T-helper 9 cell (primary cell): Measurements from ENCODE around the gene TRMT5.

Experiments used
- DNase-seq: peaks from one replicate; pipeline ENCODE4 v3.0.0-alpha.2; 2020
- total RNA-seq, 2 donors: gene quantifications; one replicate each; lab custom pipeline; 2026; lab: John Stamatoyannopoulos, UW

The TRMT5 gene
- total RNA-seq: 3.6 to 13.6 reads per million in 2 donors

- peak; percentile 85 for DNase-seq
These were observed at the start of gene TRMT5, which contains the start of gene SLC38A6 for GRCh38 chr14:60980811-60981632. Gene TRMT5, minus strand, starts transcription at chr14:60981079. Its CDS starts 106 bp downstream, at chr14:60980973. Gene SLC38A6, plus strand, starts transcription at chr14:60981245. Its CDS starts 33 bp downstream, at chr14:60981278.

- no peak for DNase-seq
These were observed 45.6 kb upstream of the TRMT5 start for GRCh38 chr14:61026526-61026925.

- peak; percentile 21 for DNase-seq
These were observed 44.7 kb upstream of the TRMT5 start for GRCh38 chr14:61025251-61026223.

- no peak for DNase-seq
These were observed 38.7 kb upstream of the TRMT5 start for GRCh38 chr14:61019537-61019936.

- DNase-seq: no peak
These were observed 22.7 kb upstream of the TRMT5 start for GRCh38 chr14:61003571-61003970.

GRCh38 chr14:60999536-60999935 lies 18.7 kb upstream of the TRMT5 start:
- no peak for DNase-seq

GRCh38 chr14:60998617-60999016 lies 17.7 kb upstream of the TRMT5 start:
- no peak for DNase-seq

- DNase-seq: no peak
These were observed 8.7 kb upstream of the TRMT5 start for GRCh38 chr14:60989599-60989998.

- no peak for DNase-seq
These were observed 5.6 kb upstream of the TRMT5 start for GRCh38 chr14:60986500-60986899.

GRCh38 chr14:60984196-60984595 lies 3.3 kb upstream of the TRMT5 start:
- DNase-seq: no peak

GRCh38 chr14:60981633-60982455 lies 965 bp upstream of the TRMT5 start:
- no peak for DNase-seq

- no peak for DNase-seq
These were observed 3.0 kb downstream of the TRMT5 start for GRCh38 chr14:60977847-60978246.

- no peak for DNase-seq
These were observed 5.3 kb downstream of the TRMT5 start for GRCh38 chr14:60975551-60975950.

GRCh38 chr14:60974090-60974651 lies 6.7 kb downstream of the TRMT5 start:
- no peak for DNase-seq

- DNase-seq: no peak
These were observed 7.8 kb downstream of the TRMT5 start for GRCh38 chr14:60973070-60973469.

GRCh38 chr14:60972295-60972694 lies 8.6 kb downstream of the TRMT5 start:
- no peak for DNase-seq

- no peak for DNase-seq
These were observed 9.6 kb downstream of the TRMT5 start for GRCh38 chr14:60971271-60971670.

- DNase-seq: no peak
These were observed 10.7 kb downstream of the TRMT5 start for GRCh38 chr14:60970146-60970545.

GRCh38 chr14:60968671-60969070 lies 12.2 kb downstream of the TRMT5 start:
- DNase-seq: no peak

- no peak for DNase-seq
These were observed 12.8 kb downstream of the TRMT5 start for GRCh38 chr14:60968099-60968498.

- no peak for DNase-seq
These were observed 15.5 kb downstream of the TRMT5 start for GRCh38 chr14:60965402-60965801.

- DNase-seq: no peak
These were observed 16.0 kb downstream of the TRMT5 start for GRCh38 chr14:60964904-60965303.
